Measurements from ENCODE around the gene SLC27A5.
A peak's percentile ranks its signal among the peaks of the same experiment; 100 is the strongest.
"Not testable (repeated sequence)": the region's sequence is repeated elsewhere in the genome, so short reads cannot be mapped to it uniquely, and the experiment has no call there.

SLC27A5 gene

GRCh38 chr19:58466089-58466759 lies 45.6 kb downstream of the SLC27A5 start:
- DNase-seq: no peak

GRCh38 chr19:58460039-58460438 lies 51.8 kb downstream of the SLC27A5 start:
- no peak for DNase-seq

- no peak for DNase-seq
Measured at GRCh38 chr19:58456111-58456510, 55.7 kb downstream of the SLC27A5 start.

- DNase-seq: no peak
Measured at GRCh38 chr19:58455306-58455705, 56.5 kb downstream of the SLC27A5 start.

GRCh38 chr19:58453743-58454142 lies 58.0 kb downstream of the SLC27A5 start:
- no peak for DNase-seq

GRCh38 chr19:58451358-58452101 lies 60.3 kb downstream of the SLC27A5 start, which contains the start of gene ZNF324B:
Gene ZNF324B (plus strand): TSS chr19:58451622. CDS start chr19:58453702, 2,080 bp downstream.
- peak; percentile 92 to 96 (median 94) for DNase-seq

GRCh38 chr19:58450856-58451357 lies 60.9 kb downstream of the SLC27A5 start:
- DNase-seq: no peak

GRCh38 chr19:58449980-58450379 lies 61.8 kb downstream of the SLC27A5 start:
- DNase-seq: not testable (repeated sequence)

- not testable (repeated sequence) for DNase-seq
Measured at GRCh38 chr19:58448860-58449259, 62.9 kb downstream of the SLC27A5 start.

All from stimulated activated naive CD4-positive, alpha-beta T cell (primary cell).